Measurements from ENCODE around the gene SAFB.

Gene SAFB

GRCh38 chr19:5680437-5681368 is 57.8 kb downstream of the SAFB start, which contains the start of the genes HSD11B1L and MICOS13:
Gene HSD11B1L, plus strand, starts transcription at chr19:5681027. Its CDS starts 3,806 bp downstream, at chr19:5684833.
Gene MICOS13, minus strand, starts transcription at chr19:5680516. Its CDS starts 30 bp downstream, at chr19:5680486.
- H3K4me3 ChIP-seq (ENCODE audit: low read depth, low read length): peak within 1 kb of the TSS; percentile 77
- TF ChIP-seq CTCF (IDR thresholded peaks at IDR 0.05; ENCODE audit: low read depth, low read length): no peak
- peak; percentile 100 for DNase-seq (ENCODE audit: low read depth, low spot score)
- in situ Hi-C loops (cut with HindIII; ENCODE audit: low sequenced_read_pairs): no loop called here

GRCh38 chr19:5681391-5682106 is 58.7 kb downstream of the SAFB start:
- peak overlapping the region; percentile 77 for H3K4me3 ChIP-seq (ENCODE audit: low read depth, low read length)
- DNase-seq (ENCODE audit: low read depth, low spot score): no peak
- no peak for TF ChIP-seq CTCF (IDR thresholded peaks at IDR 0.05; ENCODE audit: low read depth, low read length)
- in situ Hi-C loops (cut with HindIII; ENCODE audit: low sequenced_read_pairs): no loop called here

GRCh38 chr19:5682107-5682482 is 59.2 kb downstream of the SAFB start:
- TF ChIP-seq CTCF (IDR thresholded peaks at IDR 0.05; ENCODE audit: low read depth, low read length): no peak
- in situ Hi-C loops (cut with HindIII; ENCODE audit: low sequenced_read_pairs): no loop called here
- no peak for DNase-seq (ENCODE audit: low read depth, low spot score)
- no peak overlapping the region for H3K4me3 ChIP-seq (ENCODE audit: low read depth, low read length)

GRCh38 chr19:5683177-5683886 is 60.4 kb downstream of the SAFB start:
- DNase-seq (ENCODE audit: low read depth, low spot score): no peak
- H3K4me3 ChIP-seq (ENCODE audit: low read depth, low read length): no peak overlapping the region
- in situ Hi-C loops (cut with HindIII; ENCODE audit: low sequenced_read_pairs): no loop called here
- TF ChIP-seq CTCF (IDR thresholded peaks at IDR 0.05; ENCODE audit: low read depth, low read length): no peak

- no peak for TF ChIP-seq CTCF (IDR thresholded peaks at IDR 0.05; ENCODE audit: low read depth, low read length)
- in situ Hi-C loops (cut with HindIII; ENCODE audit: low sequenced_read_pairs): no loop called here
- no peak for DNase-seq (ENCODE audit: low read depth, low spot score)
- no peak overlapping the region for H3K4me3 ChIP-seq (ENCODE audit: low read depth, low read length)
Measured at GRCh38 chr19:5684694-5685430, 62.0 kb downstream of the SAFB start.

GRCh38 chr19:5686326-5686646 is 63.4 kb downstream of the SAFB start:
- no peak for DNase-seq (ENCODE audit: low read depth, low spot score)
- peak overlapping the region; percentile 41 for H3K4me3 ChIP-seq (ENCODE audit: low read depth, low read length)
- in situ Hi-C loops (cut with HindIII; ENCODE audit: low sequenced_read_pairs): no loop called here
- TF ChIP-seq CTCF (IDR thresholded peaks at IDR 0.05; ENCODE audit: low read depth, low read length): no peak
